ENCODE data around the gene MBOAT2.

MBOAT2 gene

GRCh38 chr2:8819194-8819593 lies 184.3 kb downstream of the MBOAT2 start:
- H3K4me3 ChIP-seq (ENCODE audit: low read depth, low read length) = no peak overlapping the region
- TF ChIP-seq CTCF (IDR thresholded peaks at IDR 0.05; ENCODE audit: low read depth, low read length) = no peak
- peak; percentile 48 for DNase-seq (ENCODE audit: low read depth, low spot score)
- in situ Hi-C loops (cut with HindIII; ENCODE audit: low sequenced_read_pairs) = no loop called here

GRCh38 chr2:8817221-8817620 lies 186.3 kb downstream of the MBOAT2 start:
- TF ChIP-seq CTCF (IDR thresholded peaks at IDR 0.05; ENCODE audit: low read depth, low read length) = no peak
- no peak for DNase-seq (ENCODE audit: low read depth, low spot score)
- in situ Hi-C loops (cut with HindIII; ENCODE audit: low sequenced_read_pairs) = no loop called here
- no peak overlapping the region for H3K4me3 ChIP-seq (ENCODE audit: low read depth, low read length)

GRCh38 chr2:8806885-8807704 lies 196.4 kb downstream of the MBOAT2 start:
- in situ Hi-C loops (cut with HindIII; ENCODE audit: low sequenced_read_pairs) = no loop called here
- no peak overlapping the region for H3K4me3 ChIP-seq (ENCODE audit: low read depth, low read length)
- no peak for DNase-seq (ENCODE audit: low read depth, low spot score)
- no peak for TF ChIP-seq CTCF (IDR thresholded peaks at IDR 0.05; ENCODE audit: low read depth, low read length)

- no peak overlapping the region for H3K4me3 ChIP-seq (ENCODE audit: low read depth, low read length)
- in situ Hi-C loops (cut with HindIII; ENCODE audit: low sequenced_read_pairs) = no loop called here
- no peak for TF ChIP-seq CTCF (IDR thresholded peaks at IDR 0.05; ENCODE audit: low read depth, low read length)
- no peak for DNase-seq (ENCODE audit: low read depth, low spot score)
Measured at GRCh38 chr2:8805278-8806210, 197.9 kb downstream of the MBOAT2 start.

GRCh38 chr2:8803658-8804379 lies 199.7 kb downstream of the MBOAT2 start:
- DNase-seq (ENCODE audit: low read depth, low spot score) = peak; percentile 93
- peak; percentile 11 for TF ChIP-seq CTCF (IDR thresholded peaks at IDR 0.05; ENCODE audit: low read depth, low read length)
- no peak overlapping the region for H3K4me3 ChIP-seq (ENCODE audit: low read depth, low read length)
- in situ Hi-C loops (cut with HindIII; ENCODE audit: low sequenced_read_pairs) = no loop called here

GRCh38 chr2:8802741-8803140 lies 200.7 kb downstream of the MBOAT2 start:
- DNase-seq (ENCODE audit: low read depth, low spot score) = no peak
- in situ Hi-C loops (cut with HindIII; ENCODE audit: low sequenced_read_pairs) = no loop called here
- no peak overlapping the region for H3K4me3 ChIP-seq (ENCODE audit: low read depth, low read length)
- no peak for TF ChIP-seq CTCF (IDR thresholded peaks at IDR 0.05; ENCODE audit: low read depth, low read length)

Measured in astrocyte of the spinal cord (primary cell).